Loucy (cell line): ENCODE measurements around the gene PMAIP1.

Experiments
- CTCF ChIP-seq: fragments of 200-600 bp; sonication (generic); conservative IDR thresholded peaks from 2 replicates; pipeline ENCODE4 v1.5.1; 2014; ENCODE audit warnings: mild to moderate bottlenecking, antibody characterized with exemption, low read length
- EZH2phosphoT487 ChIP-seq: fragments of 200-600 bp; IDR thresholded peaks from 2 replicates; pipeline ENCODE4 v1.6.1; 2018; ENCODE audit warnings: antibody characterized with exemption, mild to moderate bottlenecking, moderate library complexity, borderline replicate concordance

- TF ChIP-seq CTCF (no peak), EZH2phosphoT487 (no peak)
These were observed 51.8 kb downstream of the PMAIP1 start for GRCh38 chr18:59951591-59951990.
